GM12801 (cell line): ENCODE measurements around the gene PCDHB3.

ENCODE experiments used
- TF ChIP-seq, protein P1 (sequence below): IDR thresholded peaks from one replicate; pipeline ENCODE4 v1.5.1; 2011; ENCODE audit warnings: control low read depth; ENCODE audit not compliant: insufficient read length; ENCODE audit errors: extremely low read depth

PCDHB3 gene

GRCh38 chr5:141135718-141136266, 35.5 kb downstream of the PCDHB3 start:
- TF ChIP-seq, protein P1, sequence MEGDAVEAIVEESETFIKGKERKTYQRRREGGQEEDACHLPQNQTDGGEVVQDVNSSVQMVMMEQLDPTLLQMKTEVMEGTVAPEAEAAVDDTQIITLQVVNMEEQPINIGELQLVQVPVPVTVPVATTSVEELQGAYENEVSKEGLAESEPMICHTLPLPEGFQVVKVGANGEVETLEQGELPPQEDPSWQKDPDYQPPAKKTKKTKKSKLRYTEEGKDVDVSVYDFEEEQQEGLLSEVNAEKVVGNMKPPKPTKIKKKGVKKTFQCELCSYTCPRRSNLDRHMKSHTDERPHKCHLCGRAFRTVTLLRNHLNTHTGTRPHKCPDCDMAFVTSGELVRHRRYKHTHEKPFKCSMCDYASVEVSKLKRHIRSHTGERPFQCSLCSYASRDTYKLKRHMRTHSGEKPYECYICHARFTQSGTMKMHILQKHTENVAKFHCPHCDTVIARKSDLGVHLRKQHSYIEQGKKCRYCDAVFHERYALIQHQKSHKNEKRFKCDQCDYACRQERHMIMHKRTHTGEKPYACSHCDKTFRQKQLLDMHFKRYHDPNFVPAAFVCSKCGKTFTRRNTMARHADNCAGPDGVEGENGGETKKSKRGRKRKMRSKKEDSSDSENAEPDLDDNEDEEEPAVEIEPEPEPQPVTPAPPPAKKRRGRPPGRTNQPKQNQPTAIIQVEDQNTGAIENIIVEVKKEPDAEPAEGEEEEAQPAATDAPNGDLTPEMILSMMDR: no peak

GRCh38 chr5:141149812-141150211, 49.5 kb downstream of the PCDHB3 start, which contains the start of gene PCDHB6:
TSS of gene PCDHB6 (plus strand) at chr5:141150057. CDS start at chr5:141150258, 201 bp downstream.
- TF ChIP-seq, protein P1: no peak

- TF ChIP-seq, protein P1: no peak
Measured at GRCh38 chr5:141150224-141150992, 50.1 kb downstream of the PCDHB3 start.

GRCh38 chr5:141150993-141151325, 50.7 kb downstream of the PCDHB3 start:
- TF ChIP-seq, protein P1: no peak
